ENCODE results near the gene OBSCN. TPM values are rescaled to one million over a fixed set of nuclear protein-coding genes. Genes with fewer than 3 reads are reported as not detected.

Gene OBSCN
- total RNA-seq, 2 experiments from 2014 or later, result 80.8 to 82.2 TPM

DNA sequence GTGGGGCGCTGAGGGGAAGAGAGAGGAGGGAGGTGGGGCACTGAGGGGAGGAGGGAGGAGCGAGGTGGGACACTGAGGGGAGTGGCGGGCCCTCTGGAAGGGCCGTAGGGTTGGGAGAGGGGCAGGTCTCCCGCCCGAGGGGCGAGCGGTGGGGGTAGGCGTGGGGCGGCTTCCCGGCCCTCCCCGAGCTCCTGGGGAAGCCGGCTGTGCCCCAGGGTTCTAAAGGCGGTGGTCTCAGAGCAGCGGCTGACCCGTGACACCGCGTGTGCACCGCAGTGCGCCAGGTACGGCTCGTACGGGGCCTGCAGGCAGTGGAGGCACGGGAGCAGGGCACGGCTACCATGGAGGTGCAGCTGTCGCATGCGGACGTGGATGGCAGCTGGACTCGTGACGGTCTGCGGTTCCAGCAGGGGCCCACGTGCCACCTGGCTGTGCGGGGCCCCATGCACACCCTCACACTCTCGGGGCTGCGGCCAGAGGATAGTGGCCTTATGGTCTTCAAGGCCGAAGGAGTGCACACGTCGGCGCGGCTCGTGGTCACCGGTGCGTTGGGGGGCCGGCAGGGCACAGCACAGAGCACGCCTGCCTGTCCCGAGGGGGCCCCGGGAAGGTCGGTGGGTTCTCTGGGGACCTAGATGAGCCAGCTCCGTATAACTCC, 68.5 kb downstream of the OBSCN start:
- DNase-seq, result peak in 2 of 14 experiments; percentile 14 to 42

DNA sequence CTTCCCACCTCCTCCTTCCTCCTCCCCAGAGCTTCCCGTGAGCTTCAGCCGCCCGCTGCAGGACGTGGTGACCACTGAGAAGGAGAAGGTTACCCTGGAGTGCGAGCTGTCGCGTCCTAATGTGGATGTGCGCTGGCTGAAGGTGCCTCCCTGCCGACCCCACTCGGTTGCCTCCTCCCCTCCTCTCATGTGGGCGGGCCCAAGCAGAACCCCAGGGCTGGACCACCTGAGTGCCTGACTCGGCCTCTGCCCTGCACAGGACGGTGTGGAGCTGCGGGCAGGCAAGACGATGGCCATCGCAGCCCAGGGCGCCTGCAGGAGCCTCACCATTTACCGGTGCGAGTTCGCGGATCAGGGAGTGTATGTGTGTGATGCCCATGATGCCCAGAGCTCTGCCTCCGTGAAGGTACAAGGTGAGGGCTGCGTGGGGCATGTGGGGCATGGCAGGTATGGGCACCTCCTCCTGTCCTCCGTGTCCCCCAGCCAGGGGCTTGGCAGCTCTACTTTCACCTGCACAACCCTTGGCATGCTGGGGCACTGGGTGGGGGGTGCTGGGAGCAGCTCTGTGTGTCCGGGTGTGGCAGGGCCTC, 69.2 kb downstream of the OBSCN start:
- Mint-ChIP-seq H3K9me3 (no peaks in the 10 kb centered on the region), H3K36me3 (ENCODE audit: low read depth) (peaks cover 3% of the 10 kb centered on the region), H3K4me3 (peak overlapping the region; percentile 56), H3K4me1 (ENCODE audit: low read depth) (peaks cover 14% of the 10 kb centered on the region), H3K27ac (no peak overlapping the region), H3K27me3 (no peaks in the 10 kb centered on the region)
- peaks cover 27% of the 10 kb centered on the region for H3K4me1 ChIP-seq (ENCODE audit: insufficient read depth, low read length)
- intact Hi-C loops (cut with DNase I, micrococcal nuclease), result loop anchor here in 1 of 2 experiments (1.0 to 10.0 kb wide), 8 partner anchors 64 to 550 kb away; partner anchors contain the start of gene C1orf35
- H3K27me3 ChIP-seq (ENCODE audit: control insufficient read depth in 1 of 2, insufficient read depth in 2 of 2, low read length in 2 of 2), result no peaks in the 10 kb centered on the region
- no peak overlapping the region for H3K27ac ChIP-seq (ENCODE audit: low read depth in 1 of 2, low read length in 2 of 2)
- TF ChIP-seq, protein P1, sequence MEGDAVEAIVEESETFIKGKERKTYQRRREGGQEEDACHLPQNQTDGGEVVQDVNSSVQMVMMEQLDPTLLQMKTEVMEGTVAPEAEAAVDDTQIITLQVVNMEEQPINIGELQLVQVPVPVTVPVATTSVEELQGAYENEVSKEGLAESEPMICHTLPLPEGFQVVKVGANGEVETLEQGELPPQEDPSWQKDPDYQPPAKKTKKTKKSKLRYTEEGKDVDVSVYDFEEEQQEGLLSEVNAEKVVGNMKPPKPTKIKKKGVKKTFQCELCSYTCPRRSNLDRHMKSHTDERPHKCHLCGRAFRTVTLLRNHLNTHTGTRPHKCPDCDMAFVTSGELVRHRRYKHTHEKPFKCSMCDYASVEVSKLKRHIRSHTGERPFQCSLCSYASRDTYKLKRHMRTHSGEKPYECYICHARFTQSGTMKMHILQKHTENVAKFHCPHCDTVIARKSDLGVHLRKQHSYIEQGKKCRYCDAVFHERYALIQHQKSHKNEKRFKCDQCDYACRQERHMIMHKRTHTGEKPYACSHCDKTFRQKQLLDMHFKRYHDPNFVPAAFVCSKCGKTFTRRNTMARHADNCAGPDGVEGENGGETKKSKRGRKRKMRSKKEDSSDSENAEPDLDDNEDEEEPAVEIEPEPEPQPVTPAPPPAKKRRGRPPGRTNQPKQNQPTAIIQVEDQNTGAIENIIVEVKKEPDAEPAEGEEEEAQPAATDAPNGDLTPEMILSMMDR (IDR thresholded peaks at IDR 0.05), result no peak
- DNase-seq, result no peak
- no peak overlapping the region for H3K4me3 ChIP-seq (ENCODE audit: low read length)
- ChIA-PET POLR2A (interaction anchor here (0.6 to 2.4 kb wide), 2 partner anchors 111 to 180 kb away, joined by 3 to 22 read pairs; partner anchors contain the start of gene IBA57), CTCF (no interaction called here)
- peaks cover 10% of the 10 kb centered on the region for H3K36me3 ChIP-seq (ENCODE audit: insufficient read depth, low read length)
- no peaks in the 10 kb centered on the region for H3K9me3 ChIP-seq (ENCODE audit: control insufficient read depth in 1 of 2, insufficient read depth in 1 of 2, low read length in 2 of 2)
- ATAC-seq (ENCODE audit: poor library complexity), result no peak

More for the DNA sequence above, 68.5 kb downstream of the OBSCN start:
- peaks cover 10% of the 10 kb centered on the region for H3K36me3 ChIP-seq (ENCODE audit: insufficient read depth, low read length)
- Mint-ChIP-seq H3K4me3 (peak overlapping the region; percentile 82), H3K36me3 (ENCODE audit: low read depth) (peaks cover 3% of the 10 kb centered on the region), H3K27me3 (no peaks in the 10 kb centered on the region), H3K9me3 (no peaks in the 10 kb centered on the region), H3K4me1 (ENCODE audit: low read depth) (peaks cover 14% of the 10 kb centered on the region), H3K27ac (no peak overlapping the region)
- peak overlapping the region; percentile 75 for H3K4me3 ChIP-seq (ENCODE audit: low read length)
- peak overlapping the region in 1 of 2 donors; percentile 9 for H3K27ac ChIP-seq (ENCODE audit: low read depth in 1 of 2, low read length in 2 of 2)
- ChIA-PET CTCF (interaction anchor here (1.5 kb wide), 1 partner anchor 110 kb away, joined by 6 read pairs; the partner anchor contains the start of gene IBA57), POLR2A (interaction anchor here (0.6 to 2.4 kb wide), 8 partner anchors 14 to 210 kb away, joined by 3 to 22 read pairs (median 3); partner anchors contain the start of genes IBA57, RNF187 and TRIM11)
- TF ChIP-seq, protein P1 (IDR thresholded peaks at IDR 0.05), result no peak
- intact Hi-C loops (cut with DNase I, micrococcal nuclease), result loop anchor here in 1 of 2 experiments (1.0 to 10.0 kb wide), 8 partner anchors 63 to 549 kb away; partner anchors contain the start of gene C1orf35
- H3K4me1 ChIP-seq (ENCODE audit: insufficient read depth, low read length), result peaks cover 27% of the 10 kb centered on the region
- no peaks in the 10 kb centered on the region for H3K9me3 ChIP-seq (ENCODE audit: control insufficient read depth in 1 of 2, insufficient read depth in 1 of 2, low read length in 2 of 2)
- peak; percentile 14 for ATAC-seq (ENCODE audit: poor library complexity)
- no peaks in the 10 kb centered on the region for H3K27me3 ChIP-seq (ENCODE audit: control insufficient read depth in 1 of 2, insufficient read depth in 2 of 2, low read length in 2 of 2)

DNA sequence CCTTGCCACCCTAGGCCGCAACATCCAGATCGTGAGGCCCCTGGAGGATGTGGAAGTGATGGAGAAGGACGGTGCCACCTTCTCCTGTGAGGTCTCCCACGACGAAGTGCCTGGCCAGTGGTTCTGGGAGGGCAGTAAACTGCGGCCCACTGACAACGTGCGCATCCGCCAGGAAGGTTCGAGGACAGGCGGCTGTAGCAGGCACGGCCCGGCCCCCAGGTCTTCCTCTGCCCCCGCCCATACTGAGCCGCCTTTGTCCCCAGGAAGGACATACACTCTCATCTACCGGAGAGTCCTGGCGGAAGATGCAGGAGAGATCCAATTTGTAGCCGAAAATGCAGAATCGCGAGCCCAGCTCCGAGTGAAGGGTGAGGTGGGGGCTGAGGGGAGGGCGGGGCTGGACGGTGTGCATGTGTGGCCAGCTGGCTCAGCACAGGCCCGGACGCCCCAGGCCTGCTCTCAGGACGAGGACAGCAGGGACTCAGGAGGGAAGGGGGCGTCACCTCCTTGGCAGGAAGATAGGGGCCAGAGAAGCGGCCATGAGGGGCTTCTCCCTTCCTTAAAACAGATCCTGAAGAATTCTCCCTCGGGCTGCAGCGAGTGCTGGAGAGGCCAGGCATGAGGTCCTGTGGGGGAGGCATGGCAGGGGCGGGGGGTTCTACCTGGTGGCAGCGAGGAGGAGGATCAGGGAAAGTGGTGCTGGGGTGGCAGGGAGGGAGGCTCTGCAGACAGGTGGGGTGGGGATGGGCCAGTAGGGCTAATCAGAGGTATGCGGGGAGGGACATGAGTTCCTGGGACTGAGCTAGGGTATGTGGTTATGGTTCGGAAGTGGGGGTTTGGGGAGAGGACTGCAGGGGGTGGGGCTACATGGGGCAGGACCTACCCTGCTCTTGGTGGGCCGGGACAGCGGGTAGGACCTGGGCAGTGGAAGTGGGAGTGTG, 69.9 kb downstream of the OBSCN start:
- no peak overlapping the region for H3K27ac Mint-ChIP-seq
- peaks cover 10% of the 10 kb centered on the region for H3K36me3 ChIP-seq (ENCODE audit: insufficient read depth, low read length)

More for the DNA sequence above, 69.9 kb downstream of the OBSCN start:
- Histone ChIP-seq H3K4me3 (ENCODE audit: low read length) (no peak overlapping the region), H3K27me3 (ENCODE audit: control insufficient read depth in 1 of 2, insufficient read depth in 2 of 2, low read length in 2 of 2) (no peaks in the 10 kb centered on the region), H3K27ac (ENCODE audit: low read depth in 1 of 2, low read length in 2 of 2) (no peak overlapping the region), H3K9me3 (ENCODE audit: control insufficient read depth in 1 of 2, insufficient read depth in 1 of 2, low read length in 2 of 2) (no peaks in the 10 kb centered on the region), H3K4me1 (ENCODE audit: insufficient read depth, low read length) (peaks cover 27% of the 10 kb centered on the region)
- POLR2A ChIA-PET, result no interaction called here
- ATAC-seq (ENCODE audit: poor library complexity) (no peak), DNase-seq (peak in 1 of 14 experiments; percentile 17)
- H3K4me3 Mint-ChIP-seq, result peak overlapping the region; percentile 25
- TF ChIP-seq, protein P1 (IDR thresholded peaks at IDR 0.05), result no peak
- no peaks in the 10 kb centered on the region for H3K9me3 Mint-ChIP-seq
- peaks cover 14% of the 10 kb centered on the region for H3K4me1 Mint-ChIP-seq (ENCODE audit: low read depth)
- CTCF ChIA-PET, result no interaction called here
- no peaks in the 10 kb centered on the region for H3K27me3 Mint-ChIP-seq
- intact Hi-C loops (cut with DNase I, micrococcal nuclease), result loop anchor here in 1 of 2 experiments (2.0 to 10.0 kb wide), 6 partner anchors 103 to 550 kb away; a partner anchor contains a TSS
- peaks cover 10% of the 10 kb centered on the region for H3K36me3 Mint-ChIP-seq (ENCODE audit: low read depth)
